Breast epithelium (tissue), 3 donors: ENCODE data around the gene ZSWIM7.
"Not testable (repeated sequence)": the region's sequence is repeated elsewhere in the genome, so short reads cannot be mapped to it uniquely, and the experiment has no call there.

ENCODE experiments used
- CTCF ChIP-seq, 3 donors: fragments of 450-650 bp; IDR thresholded peaks; one replicate each; pipeline ENCODE4 v1.5.1; 2016 to 2017; ENCODE audit warnings: antibody characterized with exemption in 3 of 3, mild to moderate bottlenecking in 3 of 3, moderate library complexity in 3 of 3
- POLR2AphosphoS5 ChIP-seq, 3 donors: sonication (generic); formaldehyde crosslinking; IDR thresholded peaks; one replicate each; pipeline ENCODE4 v1.6.1; 2017; ENCODE audit warnings: antibody characterized with exemption in 3 of 3

GRCh38 chr17:15979013-15979412 lies 20.5 kb downstream of the ZSWIM7 start:
- not testable (repeated sequence) for TF ChIP-seq POLR2AphosphoS5, CTCF (IDR thresholded peaks at IDR 0.05)
